HG02588 (cell line): Measurements from ENCODE around the gene DPH3.

Experiments used
- ATAC-seq: cut with Tn5 transposase; IDR thresholded peaks from one replicate; pipeline ENCODE4 v1.9.1; 2021; ENCODE audit warnings: mild to moderate bottlenecking, moderate library complexity; ENCODE audit not compliant: unreplicated experiment

The DPH3 gene

DNA sequence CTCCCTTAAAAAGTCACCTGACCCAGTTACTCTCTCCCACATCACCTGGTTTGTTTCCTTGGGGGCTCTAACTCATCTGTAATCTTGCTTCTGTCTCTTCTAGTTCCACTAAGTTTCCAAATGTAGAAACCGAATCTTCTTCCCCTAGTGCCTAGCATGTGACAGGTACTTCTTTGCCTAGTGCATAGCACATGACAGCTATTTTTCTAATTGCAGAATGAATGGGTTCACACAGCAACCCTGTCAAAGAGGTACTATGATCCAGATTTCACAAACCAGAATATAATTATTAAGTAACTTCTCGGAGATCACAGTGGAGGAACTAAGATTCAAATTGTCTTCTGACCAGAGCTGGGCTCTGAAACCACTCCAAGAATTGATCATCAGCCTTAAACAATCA is 7.4 kb downstream of the DPH3 start:
- no peak for ATAC-seq

- no peak for ATAC-seq
Observed at GRCh38 chr3:16255726-16256125, 9.0 kb downstream of the DPH3 start.

DNA sequence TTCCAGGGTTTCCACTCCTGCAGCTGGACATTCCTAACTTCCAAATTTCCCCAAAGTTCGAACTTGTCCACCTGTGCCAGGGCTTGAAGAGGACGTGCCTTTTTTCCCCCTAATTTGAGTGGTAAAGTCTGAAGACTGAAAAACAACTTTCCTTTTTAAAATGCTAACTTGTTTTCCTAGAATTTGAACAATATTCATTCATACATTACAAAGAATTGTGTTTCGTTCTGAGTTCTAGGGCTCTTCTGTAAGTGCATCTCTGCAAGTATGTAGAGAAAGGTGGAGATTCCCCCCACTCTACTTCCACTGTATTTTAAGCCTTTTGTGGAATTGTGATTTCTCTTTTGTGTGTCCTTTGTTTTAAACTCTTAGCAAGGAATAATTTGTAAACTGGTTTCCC is 9.4 kb downstream of the DPH3 start:
- no peak for ATAC-seq

DNA sequence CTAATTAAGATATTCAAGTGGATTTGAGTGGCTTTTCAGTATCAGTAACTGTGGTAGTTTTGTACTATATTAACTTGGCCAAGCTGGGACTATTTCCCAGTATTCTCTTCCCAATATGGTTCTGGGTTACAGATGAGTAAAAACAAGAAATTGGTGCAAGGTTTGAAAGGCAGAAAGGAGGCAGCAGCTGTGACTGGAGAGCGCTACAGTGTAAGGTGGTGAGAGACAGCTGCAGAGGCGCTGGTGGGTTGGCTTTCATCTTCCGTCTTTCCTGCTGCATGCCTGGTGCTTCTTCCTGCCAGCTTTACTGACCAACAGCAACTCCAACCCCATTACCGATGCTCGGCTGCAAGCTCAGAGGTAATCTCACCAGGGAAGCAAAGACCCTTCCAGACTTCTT is 9.8 kb downstream of the DPH3 start:
- no peak for ATAC-seq

GRCh38 chr3:16253601-16254000 is 11.1 kb downstream of the DPH3 start:
- ATAC-seq: no peak

DNA sequence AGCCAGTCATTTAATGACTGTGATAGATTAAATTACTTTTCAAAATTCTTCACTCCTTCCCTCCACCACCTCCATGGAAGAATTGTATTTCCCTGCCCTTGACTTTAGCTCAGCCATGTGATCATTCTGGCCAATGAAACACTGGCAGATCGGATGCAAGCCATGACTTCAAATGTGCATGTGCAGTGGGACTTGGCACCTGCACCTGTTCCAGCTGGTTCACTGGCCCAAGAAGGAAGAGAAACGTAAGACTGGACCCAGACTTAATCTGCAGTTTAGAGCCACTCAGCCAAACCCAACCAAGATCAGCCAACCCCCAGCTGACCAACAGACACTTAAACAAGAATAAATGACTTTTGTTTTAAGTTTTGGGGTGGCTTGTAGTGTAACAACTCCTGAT is 11.8 kb downstream of the DPH3 start:
- no peak for ATAC-seq

GRCh38 chr3:16252243-16252978 is 12.3 kb downstream of the DPH3 start:
- ATAC-seq: no peak

GRCh38 chr3:16251316-16252085 is 13.2 kb downstream of the DPH3 start:
- ATAC-seq: no peak

- no peak for ATAC-seq
Observed at GRCh38 chr3:16249886-16250285, 14.9 kb downstream of the DPH3 start.

DNA sequence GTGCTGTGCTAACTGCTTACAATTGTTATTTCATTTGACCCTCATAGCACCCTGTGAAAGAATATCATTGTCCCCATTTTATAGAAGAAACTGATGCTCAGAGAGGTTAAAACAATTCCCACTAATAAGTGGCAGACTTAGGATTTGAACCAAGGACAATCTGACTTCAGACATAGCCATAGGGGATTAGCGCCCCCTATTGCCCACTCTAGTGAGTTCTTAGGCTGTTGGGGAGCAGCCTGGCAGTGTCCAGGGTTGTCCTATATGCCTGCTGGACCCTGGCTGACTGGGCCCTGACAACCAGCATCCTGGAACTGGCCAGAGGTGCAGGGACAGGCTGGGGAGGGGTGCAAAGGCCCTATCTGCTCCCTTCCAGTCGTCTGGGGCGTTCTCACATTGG is 15.4 kb downstream of the DPH3 start:
- no peak for ATAC-seq

GRCh38 chr3:16248556-16248955 is 16.2 kb downstream of the DPH3 start:
- no peak for ATAC-seq

- peak; percentile 65 for ATAC-seq
Observed at GRCh38 chr3:16247282-16248061, 17.3 kb downstream of the DPH3 start.

- ATAC-seq: no peak
Observed at GRCh38 chr3:16245609-16246008, 19.1 kb downstream of the DPH3 start.

- ATAC-seq: no peak
Observed at GRCh38 chr3:16243706-16244490, 20.8 kb downstream of the DPH3 start.

DNA sequence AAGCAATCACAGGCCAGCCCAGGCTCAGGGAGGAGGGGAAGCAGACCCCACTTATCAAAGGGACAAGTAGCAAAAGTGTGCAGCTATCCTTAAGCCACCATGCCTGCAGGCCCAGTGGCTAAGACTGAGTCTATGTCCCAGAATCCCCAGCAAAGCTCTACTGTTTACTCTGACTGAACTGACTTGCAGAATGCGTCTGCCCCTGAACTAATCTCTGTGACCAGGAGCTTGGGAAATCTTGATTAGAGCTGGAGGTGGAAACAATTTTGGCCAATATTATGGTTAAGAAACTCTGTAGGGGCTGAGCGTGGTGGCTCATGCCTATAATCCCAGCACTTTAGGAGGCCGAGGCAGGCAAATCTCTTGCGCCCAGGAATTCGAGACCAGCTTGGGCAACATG is 22.6 kb downstream of the DPH3 start:
- ATAC-seq: no peak

- no peak for ATAC-seq
Observed at GRCh38 chr3:16241225-16241624, 23.5 kb downstream of the DPH3 start.

DNA sequence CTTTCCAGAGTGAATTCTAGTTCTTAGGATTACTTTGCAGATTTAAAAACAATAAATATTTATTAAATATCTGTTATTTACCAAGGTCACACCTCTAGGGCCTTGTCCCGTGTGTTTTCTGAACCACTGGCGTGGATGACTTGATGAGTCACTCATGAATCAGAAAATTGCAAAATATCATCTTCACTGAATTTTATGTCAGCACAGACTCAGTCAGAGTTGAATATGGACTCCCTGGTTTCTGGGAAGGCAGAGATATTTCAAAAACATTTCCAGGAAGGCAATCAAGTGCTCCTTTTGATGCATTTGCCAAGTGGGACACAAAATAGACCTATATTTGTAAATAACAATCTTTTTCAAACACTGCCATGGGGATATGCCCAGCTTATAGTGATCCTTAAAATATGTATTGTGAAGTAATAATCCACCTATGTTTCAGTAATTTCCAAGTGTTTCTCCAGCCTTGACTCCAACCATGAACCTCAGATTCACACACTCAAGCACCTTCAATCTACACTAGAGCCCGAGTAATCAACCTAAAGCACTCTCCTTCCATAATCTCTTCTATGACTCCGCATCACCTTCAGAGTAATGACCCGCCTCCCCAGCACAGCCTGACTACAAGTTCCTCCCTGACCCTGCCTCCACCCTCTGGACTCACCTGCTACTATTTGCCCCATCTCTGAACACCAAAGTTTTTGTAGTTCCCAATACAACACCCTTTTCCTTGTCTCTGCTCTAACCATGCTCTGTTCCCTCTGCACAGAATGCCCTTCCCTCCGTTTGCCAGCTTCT is 24.3 kb downstream of the DPH3 start:
- ATAC-seq: no peak

GRCh38 chr3:16239780-16240179 is 25.0 kb downstream of the DPH3 start:
- no peak for ATAC-seq

DNA sequence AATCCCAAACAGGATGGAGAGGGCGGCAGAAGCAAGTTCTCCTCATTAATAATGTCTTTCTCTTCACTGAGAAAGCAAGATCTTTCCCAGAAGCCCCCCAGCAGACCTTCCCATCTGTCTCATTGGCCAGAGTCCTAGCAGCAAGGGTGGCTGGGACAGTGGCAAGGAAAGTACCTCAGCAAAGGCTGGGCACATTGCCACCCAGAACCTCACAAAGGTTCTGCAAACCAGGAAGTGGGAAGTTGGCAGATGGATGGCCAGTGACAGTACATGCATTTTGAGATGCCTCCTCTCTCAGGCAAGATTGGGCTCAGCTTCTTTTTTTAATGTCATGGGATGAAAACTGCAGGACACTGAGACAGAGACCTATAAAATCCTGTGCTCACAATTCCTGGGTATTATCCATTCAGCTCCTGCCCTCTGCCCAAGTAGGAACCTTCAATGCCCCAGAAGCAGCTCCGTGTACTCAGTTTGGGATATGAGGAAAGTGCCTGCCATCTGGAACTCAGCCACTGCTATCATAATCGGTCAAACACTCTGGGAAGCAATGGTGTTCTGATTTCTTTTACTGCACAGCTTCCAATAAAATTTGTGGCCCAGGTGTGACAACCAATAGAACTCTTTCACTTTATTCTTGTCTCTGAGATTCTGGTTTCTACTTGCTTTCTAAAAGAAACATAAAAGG is 25.5 kb downstream of the DPH3 start:
- ATAC-seq: no peak
